ENCODE data around the gene FASN. TPM values are rescaled to one million over a fixed set of nuclear protein-coding genes. Genes with fewer than 3 reads are reported as not detected.

The FASN gene
- total RNA-seq, 4 donors from 2014 or later = 72.8 to 302 (median 143) TPM

DNA sequence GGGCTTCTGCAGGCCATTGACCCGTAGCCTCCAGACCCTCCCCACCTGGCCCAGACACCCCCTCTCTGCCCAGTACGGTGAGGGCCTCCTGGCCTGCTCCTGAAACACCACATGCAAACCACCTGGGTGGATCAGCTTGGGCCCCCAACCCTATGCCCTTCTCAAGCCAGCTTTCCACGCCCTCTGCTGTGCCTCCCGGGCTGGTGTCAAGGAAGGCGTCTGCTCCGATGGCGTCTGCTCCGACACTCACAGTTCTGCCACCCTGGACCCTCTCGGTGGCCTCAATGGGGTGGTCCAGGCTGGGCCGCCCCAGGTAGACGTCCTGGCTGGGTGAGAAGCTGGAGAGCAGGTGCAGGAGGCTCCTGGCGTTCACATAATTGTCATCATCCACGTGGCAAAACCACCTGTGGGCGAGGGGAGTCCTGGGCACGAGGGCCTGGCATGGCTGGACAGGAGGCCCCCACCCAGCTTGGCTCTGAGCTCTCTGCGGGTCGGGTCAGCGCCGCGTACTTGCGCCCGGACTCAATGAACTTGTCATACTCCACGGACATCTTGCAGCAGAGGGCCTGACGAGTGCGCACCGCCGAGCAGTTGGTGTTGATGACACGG, 47.8 kb downstream of the FASN start:
- H3K4me3 ChIP-seq = peak overlapping the region in 3 of 4 donors; percentile 72 to 83 (median 83)
- no peak for TF ChIP-seq POLR2A (IDR thresholded peaks at IDR 0.05)
- TF ChIP-seq, protein P1, sequence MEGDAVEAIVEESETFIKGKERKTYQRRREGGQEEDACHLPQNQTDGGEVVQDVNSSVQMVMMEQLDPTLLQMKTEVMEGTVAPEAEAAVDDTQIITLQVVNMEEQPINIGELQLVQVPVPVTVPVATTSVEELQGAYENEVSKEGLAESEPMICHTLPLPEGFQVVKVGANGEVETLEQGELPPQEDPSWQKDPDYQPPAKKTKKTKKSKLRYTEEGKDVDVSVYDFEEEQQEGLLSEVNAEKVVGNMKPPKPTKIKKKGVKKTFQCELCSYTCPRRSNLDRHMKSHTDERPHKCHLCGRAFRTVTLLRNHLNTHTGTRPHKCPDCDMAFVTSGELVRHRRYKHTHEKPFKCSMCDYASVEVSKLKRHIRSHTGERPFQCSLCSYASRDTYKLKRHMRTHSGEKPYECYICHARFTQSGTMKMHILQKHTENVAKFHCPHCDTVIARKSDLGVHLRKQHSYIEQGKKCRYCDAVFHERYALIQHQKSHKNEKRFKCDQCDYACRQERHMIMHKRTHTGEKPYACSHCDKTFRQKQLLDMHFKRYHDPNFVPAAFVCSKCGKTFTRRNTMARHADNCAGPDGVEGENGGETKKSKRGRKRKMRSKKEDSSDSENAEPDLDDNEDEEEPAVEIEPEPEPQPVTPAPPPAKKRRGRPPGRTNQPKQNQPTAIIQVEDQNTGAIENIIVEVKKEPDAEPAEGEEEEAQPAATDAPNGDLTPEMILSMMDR (IDR thresholded peaks at IDR 0.05) = no peak
- DNase-seq = no peak
- no peaks in the 10 kb centered on the region for H3K9me3 ChIP-seq
- peak overlapping the region in 3 of 4 donors; percentile 77 to 87 (median 86) for H3K27ac ChIP-seq
- no peaks in the 10 kb centered on the region for H3K27me3 ChIP-seq
- H3K36me3 ChIP-seq = peaks cover 9 to 61% (median 22%) of the 10 kb centered on the region in 3 donors
- 94% methylated on average over 2 of the region's 28 CpGs; no CpG with 5 or more reads in 1 of the 2 donors for WGBS, 2 donors
- intact Hi-C loops (cut with DNase I) = no loop called here
- H3K4me1 ChIP-seq = peaks cover 28 to 47% (median 36%) of the 10 kb centered on the region in 3 donors

DNA sequence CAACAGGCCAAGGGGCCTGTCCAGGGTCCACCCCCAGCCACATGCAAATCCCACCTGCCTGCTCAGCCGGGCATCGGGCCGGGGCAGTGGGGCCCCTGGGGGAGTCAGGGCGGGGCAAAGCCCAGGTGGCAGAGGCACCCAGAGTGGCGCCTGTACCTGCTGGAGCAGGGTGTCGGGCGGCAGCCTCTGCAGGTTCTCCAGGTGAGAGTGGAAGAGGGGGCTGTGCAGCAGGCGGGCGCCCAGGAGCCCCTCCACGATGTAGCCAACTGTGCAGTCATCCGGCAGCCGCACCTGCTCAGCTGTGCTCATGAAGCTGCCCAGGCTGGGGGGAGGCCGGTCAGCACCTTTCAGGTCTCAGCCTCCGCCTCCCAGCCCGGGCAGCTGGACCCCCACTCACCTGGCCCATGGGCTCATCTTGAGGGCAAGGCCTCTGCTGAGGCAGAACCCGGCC, 48.5 kb downstream of the FASN start:
- Histone ChIP-seq H3K4me1 (peaks cover 28 to 46% (median 36%) of the 10 kb centered on the region in 3 donors), H3K36me3 (peaks cover 4 to 54% (median 15%) of the 10 kb centered on the region in 3 donors), H3K4me3 (no peak overlapping the region), H3K27ac (no peak overlapping the region), H3K9me3 (no peaks in the 10 kb centered on the region), H3K27me3 (no peaks in the 10 kb centered on the region)
- TF ChIP-seq, protein P1 (IDR thresholded peaks at IDR 0.05) = no peak
- TF ChIP-seq POLR2A (IDR thresholded peaks at IDR 0.05) = no peak
- no peak for DNase-seq
- intact Hi-C loops (cut with DNase I) = no loop called here
- WGBS, 2 donors = 100% methylated on average over 1 of the region's 16 CpGs

DNA sequence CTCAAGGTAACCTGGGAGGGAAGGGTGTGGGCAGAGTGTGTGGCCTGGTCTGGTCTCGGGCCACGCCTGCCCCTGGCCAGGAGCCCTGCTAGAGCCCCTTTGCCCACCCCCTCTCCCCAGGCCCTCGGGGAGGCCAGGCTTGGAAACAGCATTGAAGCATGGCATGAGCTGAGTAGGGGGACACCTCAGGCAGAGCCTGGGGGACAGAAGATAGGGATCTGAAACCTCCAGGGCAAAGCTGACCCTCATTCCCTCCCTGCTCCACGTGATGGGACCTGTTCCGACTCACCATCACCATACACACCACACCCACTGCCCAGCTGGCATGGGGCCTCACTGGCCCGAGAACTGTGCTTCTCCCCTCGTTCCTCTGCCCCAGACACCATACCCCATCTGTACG, 48.9 kb downstream of the FASN start:
- Histone ChIP-seq H3K4me3 (no peak overlapping the region), H3K4me1 (peaks cover 28 to 46% (median 36%) of the 10 kb centered on the region in 3 donors), H3K9me3 (no peaks in the 10 kb centered on the region), H3K36me3 (peaks cover 0 to 50% (median 13%) of the 10 kb centered on the region in 3 donors), H3K27ac (no peak overlapping the region), H3K27me3 (no peaks in the 10 kb centered on the region)
- DNase-seq = no peak
- 57 to 58% methylated on average over 2 to 3 of the region's 8 CpGs for WGBS, 2 donors
- TF ChIP-seq POLR2A (IDR thresholded peaks at IDR 0.05) = no peak
- TF ChIP-seq, protein P1 (IDR thresholded peaks at IDR 0.05) = no peak
- intact Hi-C loops (cut with DNase I) = no loop called here

DNA sequence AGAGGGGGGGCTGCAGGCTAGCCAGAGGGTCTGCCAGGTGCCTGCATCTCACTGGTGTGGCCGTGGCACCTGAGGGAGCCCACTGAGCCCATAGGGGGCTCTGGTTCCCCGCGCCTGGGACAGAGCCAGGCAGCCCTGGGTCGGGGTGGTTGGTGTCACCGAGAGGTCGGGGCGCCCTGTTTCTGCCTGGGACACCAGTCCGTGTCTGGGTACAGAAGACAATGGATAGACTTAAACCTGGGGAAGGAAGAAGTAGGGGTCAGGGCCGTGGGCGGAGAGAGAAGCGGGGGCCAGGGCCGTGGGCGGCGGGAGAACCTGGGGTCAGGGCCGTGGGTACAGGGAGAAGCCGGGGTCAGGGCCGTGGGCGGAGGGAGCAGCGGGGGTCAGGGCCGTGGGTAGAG, 49.5 kb downstream of the FASN start:
- Histone ChIP-seq H3K27ac (no peak overlapping the region), H3K36me3 (peaks cover 0 to 45% (median 7%) of the 10 kb centered on the region in 3 donors), H3K9me3 (no peaks in the 10 kb centered on the region), H3K4me1 (peaks cover 25 to 41% (median 32%) of the 10 kb centered on the region in 3 donors), H3K27me3 (no peaks in the 10 kb centered on the region), H3K4me3 (no peak overlapping the region)
- TF ChIP-seq, protein P1 (IDR thresholded peaks at IDR 0.05) = no peak
- no peak for TF ChIP-seq POLR2A (IDR thresholded peaks at IDR 0.05)
- intact Hi-C loops (cut with DNase I) = no loop called here
- DNase-seq = no peak
- 90 to 94% methylated on average over 6 to 16 of the region's 20 CpGs for WGBS, 2 donors

DNA sequence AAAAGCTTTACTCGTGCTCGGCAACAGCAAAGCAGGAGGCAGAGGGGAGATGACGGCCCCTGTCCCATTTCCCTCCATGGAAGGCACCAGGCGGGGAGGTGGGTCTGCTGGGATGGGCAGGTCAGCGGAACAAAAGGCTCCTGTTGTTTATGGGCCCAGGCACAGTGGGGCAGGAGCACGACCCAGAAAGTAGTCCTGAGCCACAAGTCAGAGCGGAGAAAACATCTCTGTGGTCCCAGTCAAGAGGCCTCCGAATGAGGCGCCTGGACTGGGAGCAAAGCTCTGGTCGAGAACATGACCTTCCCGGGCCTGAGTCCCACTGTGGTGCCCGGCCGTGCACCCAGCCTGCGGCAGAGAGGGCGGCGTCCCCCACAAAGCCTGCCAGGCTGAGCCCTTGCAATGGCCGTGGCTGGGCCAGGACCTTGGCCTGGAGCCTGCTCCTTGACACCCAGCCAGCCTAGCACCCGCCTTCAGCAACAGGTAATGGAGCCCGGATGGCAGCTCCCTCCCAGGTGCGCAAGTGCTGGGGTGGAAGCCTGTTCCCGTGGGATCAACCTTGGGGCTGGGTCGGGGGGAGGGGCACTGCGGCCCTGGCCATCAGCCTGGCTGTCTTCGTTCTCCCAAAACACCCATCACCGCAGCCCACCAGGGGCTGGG, 50.0 kb downstream of the FASN start:
- no peaks in the 10 kb centered on the region for H3K27me3 ChIP-seq
- DNase-seq = no peak
- H3K4me1 ChIP-seq = peaks cover 20 to 36% (median 27%) of the 10 kb centered on the region in 3 donors
- H3K36me3 ChIP-seq = peaks cover 0 to 39% (median 7%) of the 10 kb centered on the region in 3 donors
- WGBS, 2 donors = 95 to 98% methylated on average over 7 to 11 of the region's 25 CpGs
- H3K27ac ChIP-seq = no peak overlapping the region
- H3K9me3 ChIP-seq = no peaks in the 10 kb centered on the region
- H3K4me3 ChIP-seq = no peak overlapping the region
- TF ChIP-seq POLR2A (IDR thresholded peaks at IDR 0.05) = no peak
- TF ChIP-seq, protein P1 (IDR thresholded peaks at IDR 0.05) = no peak
- intact Hi-C loops (cut with DNase I) = no loop called here
